ENCODE data around the gene FOXO6. TPM values are rescaled to one million over a fixed set of nuclear protein-coding genes. Genes with fewer than 3 reads are reported as not detected.

The FOXO6 gene
- total and polyA plus RNA-seq, 2 donors (not counting 1 experiment from before 2014, with no cell fraction given): under 0.01 TPM; not detected in 1

- Histone ChIP-seq H3K27me3 (ENCODE audit: control insufficient read depth, insufficient read depth, low read length) (peaks cover 20% of the 10 kb centered on the region), H3K4me2 (ENCODE audit: extremely low read depth, insufficient read depth, low read length) (no peak overlapping the region), H3K9ac (ENCODE audit: insufficient read depth, low read length) (no peak overlapping the region), H4K20me1 (ENCODE audit: control insufficient read depth, extremely low read depth, insufficient read depth, low read length) (no peaks in the 10 kb centered on the region), H3K4me1 (ENCODE audit: control insufficient read depth, extremely low read depth, insufficient read depth, low read length) (no peaks in the 10 kb centered on the region), H3K9me3 (ENCODE audit: control insufficient read depth, insufficient read depth, low read depth, low read length) (no peaks in the 10 kb centered on the region), H3K4me3 (replicated peaks in 1 of 4; ENCODE audit: control extremely low read depth in 1 of 4, insufficient read depth in 1 of 4, low read depth in 3 of 4, low read length in 4 of 4) (no peak overlapping the region), H3K27ac (ENCODE audit: insufficient read depth, low read length) (no peak overlapping the region), H3K36me3 (ENCODE audit: control insufficient read depth, insufficient read depth, low read length) (no peaks in the 10 kb centered on the region), H2AFZ (ENCODE audit: low read length) (no peak overlapping the region), H3K79me2 (ENCODE audit: control insufficient read depth, insufficient read depth, low read length) (no peaks in the 10 kb centered on the region)
- DNase-seq (ENCODE audit: low read depth in 2 of 2): no peak
- TF ChIP-seq, protein P1, sequence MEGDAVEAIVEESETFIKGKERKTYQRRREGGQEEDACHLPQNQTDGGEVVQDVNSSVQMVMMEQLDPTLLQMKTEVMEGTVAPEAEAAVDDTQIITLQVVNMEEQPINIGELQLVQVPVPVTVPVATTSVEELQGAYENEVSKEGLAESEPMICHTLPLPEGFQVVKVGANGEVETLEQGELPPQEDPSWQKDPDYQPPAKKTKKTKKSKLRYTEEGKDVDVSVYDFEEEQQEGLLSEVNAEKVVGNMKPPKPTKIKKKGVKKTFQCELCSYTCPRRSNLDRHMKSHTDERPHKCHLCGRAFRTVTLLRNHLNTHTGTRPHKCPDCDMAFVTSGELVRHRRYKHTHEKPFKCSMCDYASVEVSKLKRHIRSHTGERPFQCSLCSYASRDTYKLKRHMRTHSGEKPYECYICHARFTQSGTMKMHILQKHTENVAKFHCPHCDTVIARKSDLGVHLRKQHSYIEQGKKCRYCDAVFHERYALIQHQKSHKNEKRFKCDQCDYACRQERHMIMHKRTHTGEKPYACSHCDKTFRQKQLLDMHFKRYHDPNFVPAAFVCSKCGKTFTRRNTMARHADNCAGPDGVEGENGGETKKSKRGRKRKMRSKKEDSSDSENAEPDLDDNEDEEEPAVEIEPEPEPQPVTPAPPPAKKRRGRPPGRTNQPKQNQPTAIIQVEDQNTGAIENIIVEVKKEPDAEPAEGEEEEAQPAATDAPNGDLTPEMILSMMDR (conservative IDR thresholded peaks at IDR 0.05 in 1 of 2, IDR thresholded peaks at IDR 0.05 in 1 of 2; ENCODE audit: low read depth in 1 of 2, low read length in 2 of 2): no peak
- no peak for TF ChIP-seq EZH2 (IDR thresholded peaks at IDR 0.05; ENCODE audit: low read length, missing control alignments)
Measured at GRCh38 chr1:41379738-41380130, 18.5 kb downstream of the FOXO6 start.

DNA sequence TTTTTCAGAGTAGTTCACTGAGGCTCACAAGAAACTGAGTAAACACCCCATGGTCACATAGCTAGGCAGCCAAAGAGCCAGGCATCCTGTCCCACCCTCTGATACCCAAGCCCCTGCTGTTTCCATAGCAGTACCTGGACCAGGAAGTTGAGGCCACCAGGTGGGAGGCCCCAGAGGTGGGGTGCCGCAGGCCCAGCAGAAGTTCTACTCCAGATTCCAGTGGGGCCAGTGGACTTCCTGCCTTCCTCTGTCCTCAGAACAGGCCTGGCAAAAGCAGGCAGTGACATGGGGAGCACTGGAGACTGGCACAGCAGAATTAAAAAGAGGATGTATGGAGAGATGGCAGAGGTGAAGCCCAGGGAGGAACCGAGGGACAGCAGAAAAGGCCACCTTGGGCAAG lies 19.0 kb downstream of the FOXO6 start:
- no peak overlapping the region for H3K4me3 ChIP-seq (replicated peaks in 1 of 4; ENCODE audit: control extremely low read depth in 1 of 4, insufficient read depth in 1 of 4, low read depth in 3 of 4, low read length in 4 of 4)
- H3K27me3 ChIP-seq (ENCODE audit: control insufficient read depth, insufficient read depth, low read length): peaks cover 25% of the 10 kb centered on the region
- no peaks in the 10 kb centered on the region for H3K79me2 ChIP-seq (ENCODE audit: control insufficient read depth, insufficient read depth, low read length)
- no peaks in the 10 kb centered on the region for H3K9me3 ChIP-seq (ENCODE audit: control insufficient read depth, insufficient read depth, low read depth, low read length)
- no peak overlapping the region for H3K9ac ChIP-seq (ENCODE audit: insufficient read depth, low read length)
- H3K4me2 ChIP-seq (ENCODE audit: extremely low read depth, insufficient read depth, low read length): no peak overlapping the region
- DNase-seq (ENCODE audit: low read depth in 2 of 2): no peak
- H4K20me1 ChIP-seq (ENCODE audit: control insufficient read depth, extremely low read depth, insufficient read depth, low read length): no peaks in the 10 kb centered on the region
- no peak overlapping the region for H3K27ac ChIP-seq (ENCODE audit: insufficient read depth, low read length)
- no peak overlapping the region for H2AFZ ChIP-seq (ENCODE audit: low read length)
- H3K4me1 ChIP-seq (ENCODE audit: control insufficient read depth, extremely low read depth, insufficient read depth, low read length): no peaks in the 10 kb centered on the region
- TF ChIP-seq EZH2 (IDR thresholded peaks at IDR 0.05; ENCODE audit: low read length, missing control alignments): no peak
- TF ChIP-seq, protein P1 (conservative IDR thresholded peaks at IDR 0.05 in 1 of 2, IDR thresholded peaks at IDR 0.05 in 1 of 2; ENCODE audit: low read depth in 1 of 2, low read length in 2 of 2): no peak
- no peaks in the 10 kb centered on the region for H3K36me3 ChIP-seq (ENCODE audit: control insufficient read depth, insufficient read depth, low read length)

DNA sequence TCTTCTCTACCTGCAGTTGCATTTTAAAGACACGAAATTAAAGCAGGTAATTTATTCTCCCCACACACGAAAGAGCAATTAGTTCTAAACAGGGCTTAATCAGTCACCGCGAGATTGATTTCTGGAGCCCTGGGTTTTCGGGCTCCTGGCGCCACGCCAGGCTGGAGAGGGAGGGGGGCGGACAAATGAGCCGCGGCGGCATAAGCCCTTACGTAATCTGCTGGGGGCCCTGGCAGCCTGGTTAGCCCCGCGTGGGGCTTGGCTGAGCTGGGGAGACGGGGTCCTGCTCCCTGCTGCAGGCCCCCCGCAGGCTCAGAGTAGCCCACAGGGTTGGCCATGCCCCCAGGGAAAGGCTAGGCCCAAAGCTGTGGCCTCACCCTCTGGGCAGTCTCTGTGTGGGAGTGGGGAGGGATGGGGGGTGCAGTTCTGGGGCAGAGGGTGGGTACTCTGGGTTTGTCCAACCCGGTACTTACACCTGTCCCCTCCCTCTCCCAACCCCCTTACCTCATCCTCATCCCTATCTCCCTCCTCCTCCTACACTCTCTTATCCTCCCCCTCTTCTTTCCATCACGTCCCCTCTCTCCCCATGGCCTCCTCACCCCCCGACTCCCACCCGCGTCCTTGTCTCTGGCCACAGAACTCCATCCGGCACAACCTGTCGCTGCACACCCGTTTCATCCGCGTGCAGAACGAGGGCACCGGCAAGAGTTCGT lies 19.9 kb downstream of the FOXO6 start:
- H3K4me1 ChIP-seq (ENCODE audit: control insufficient read depth, extremely low read depth, insufficient read depth, low read length): no peaks in the 10 kb centered on the region
- H3K9ac ChIP-seq (ENCODE audit: insufficient read depth, low read length): no peak overlapping the region
- H3K4me3 ChIP-seq (replicated peaks in 1 of 4; ENCODE audit: control extremely low read depth in 1 of 4, insufficient read depth in 1 of 4, low read depth in 3 of 4, low read length in 4 of 4): peak overlapping the region in 1 of 4 experiments; percentile 48
- H3K79me2 ChIP-seq (ENCODE audit: control insufficient read depth, insufficient read depth, low read length): no peaks in the 10 kb centered on the region
- H2AFZ ChIP-seq (ENCODE audit: low read length): no peak overlapping the region
- H3K4me2 ChIP-seq (ENCODE audit: extremely low read depth, insufficient read depth, low read length): peak overlapping the region; percentile 25
- H3K9me3 ChIP-seq (ENCODE audit: control insufficient read depth, insufficient read depth, low read depth, low read length): no peaks in the 10 kb centered on the region
- no peak for TF ChIP-seq EZH2 (IDR thresholded peaks at IDR 0.05; ENCODE audit: low read length, missing control alignments)
- TF ChIP-seq, protein P1 (conservative IDR thresholded peaks at IDR 0.05 in 1 of 2, IDR thresholded peaks at IDR 0.05 in 1 of 2; ENCODE audit: low read depth in 1 of 2, low read length in 2 of 2): no peak
- peaks cover 31% of the 10 kb centered on the region for H3K27me3 ChIP-seq (ENCODE audit: control insufficient read depth, insufficient read depth, low read length)
- H3K36me3 ChIP-seq (ENCODE audit: control insufficient read depth, insufficient read depth, low read length): no peaks in the 10 kb centered on the region
- H4K20me1 ChIP-seq (ENCODE audit: control insufficient read depth, extremely low read depth, insufficient read depth, low read length): no peaks in the 10 kb centered on the region
- H3K27ac ChIP-seq (ENCODE audit: insufficient read depth, low read length): no peak overlapping the region
- no peak for DNase-seq (ENCODE audit: low read depth in 2 of 2)

Measured in fibroblast of lung (primary cell).